ENCODE results near the gene PARD3B.
A peak's percentile ranks its signal among the peaks of the same experiment; 100 is the strongest.

The PARD3B gene

GRCh38 chr2:205054789-205055188 lies 509.5 kb downstream of the PARD3B start:
- H3K4me3 ChIP-seq (ENCODE audit: low read length) = no peak overlapping the region
- DNase-seq (ENCODE audit: low read depth) = no peak
- TF ChIP-seq CTCF (conservative IDR thresholded peaks at IDR 0.05; ENCODE audit: low read depth, low read length) = no peak

GRCh38 chr2:205055251-205055650 lies 510.0 kb downstream of the PARD3B start:
- DNase-seq (ENCODE audit: low read depth) = no peak
- no peak for TF ChIP-seq CTCF (conservative IDR thresholded peaks at IDR 0.05; ENCODE audit: low read depth, low read length)
- no peak overlapping the region for H3K4me3 ChIP-seq (ENCODE audit: low read length)

GRCh38 chr2:205056151-205056561 lies 510.9 kb downstream of the PARD3B start:
- no peak overlapping the region for H3K4me3 ChIP-seq (ENCODE audit: low read length)
- TF ChIP-seq CTCF (conservative IDR thresholded peaks at IDR 0.05; ENCODE audit: low read depth, low read length) = no peak
- no peak for DNase-seq (ENCODE audit: low read depth)

- no peak overlapping the region for H3K4me3 ChIP-seq (ENCODE audit: low read length)
- no peak for DNase-seq (ENCODE audit: low read depth)
- no peak for TF ChIP-seq CTCF (conservative IDR thresholded peaks at IDR 0.05; ENCODE audit: low read depth, low read length)
Observed at GRCh38 chr2:205058409-205058808, 513.1 kb downstream of the PARD3B start.

- no peak overlapping the region for H3K4me3 ChIP-seq (ENCODE audit: low read length)
- DNase-seq (ENCODE audit: low read depth) = peak; percentile 55
- TF ChIP-seq CTCF (conservative IDR thresholded peaks at IDR 0.05; ENCODE audit: low read depth, low read length) = no peak
Observed at GRCh38 chr2:205060269-205060668, 515.0 kb downstream of the PARD3B start.

- TF ChIP-seq CTCF (conservative IDR thresholded peaks at IDR 0.05; ENCODE audit: low read depth, low read length) = no peak
- no peak overlapping the region for H3K4me3 ChIP-seq (ENCODE audit: low read length)
- no peak for DNase-seq (ENCODE audit: low read depth)
Observed at GRCh38 chr2:205066081-205066480, 520.8 kb downstream of the PARD3B start.

GRCh38 chr2:205069928-205070327 lies 524.7 kb downstream of the PARD3B start:
- DNase-seq (ENCODE audit: low read depth) = no peak
- no peak overlapping the region for H3K4me3 ChIP-seq (ENCODE audit: low read length)
- no peak for TF ChIP-seq CTCF (conservative IDR thresholded peaks at IDR 0.05; ENCODE audit: low read depth, low read length)

Data from retinal pigment epithelial cell (primary cell).